Cardiac muscle cell (in vitro differentiated cells and primary cell): ENCODE measurements around the gene ZNF329. TPM values are rescaled to one million over a fixed set of nuclear protein-coding genes. Genes with fewer than 3 reads are reported as not detected.

Source experiments
- DNase-seq, 2 donors: peaks; one replicate each; pipeline versions ENCODE4 v3.0.0 to v3.0.0-alpha.2; 2010 to 2017; ENCODE audit warnings: low read depth in 1 of 2, low spot score in 1 of 2
- H3K27ac ChIP-seq: fragments of 200-600 bp; sonication (generic); 2 replicates; pipeline ENCODE4 v1.5.1; 2016
- H3K27me3 ChIP-seq: fragments of 200-600 bp; sonication (generic); 2 replicates; pipeline ENCODE4 v1.6.0; 2016; ENCODE audit warnings: control low read depth
- H3K36me3 ChIP-seq: fragments of 200-600 bp; sonication (generic); 2 replicates; pipeline ENCODE4 v1.5.1; 2016; ENCODE audit warnings: control low read depth
- H3K4me1 ChIP-seq: fragments of 200-600 bp; sonication (generic); 2 replicates; pipeline ENCODE4 v1.8.1; 2017; ENCODE audit warnings: low read depth, mild to moderate bottlenecking, mixed run types
- H3K4me3 ChIP-seq: fragments of 200-600 bp; sonication (generic); 2 replicates; pipeline ENCODE4 v1.5.1; 2016; ENCODE audit warnings: mild to moderate bottlenecking
- H3K9me3 ChIP-seq: fragments of 200-600 bp; sonication (generic); 2 replicates; pipeline ENCODE4 v1.5.1; 2017; ENCODE audit warnings: low read depth, mild to moderate bottlenecking, control low read depth
- CTCF ChIP-seq: IDR thresholded peaks from 2 replicates; pipeline ENCODE4 v1.5.1; 2012; ENCODE audit warnings: low read depth, mild to moderate bottlenecking, low read length
- polyA plus RNA-seq: library from polyadenylated mRNA; unstranded; fragments of >200 nt; fragmentation: Nextera tagmentation; extraction: Ambion mirVana; gene quantifications from 2 replicates; pipeline ENCODE4 v1.2.1, GENCODE V29; 2016
- total RNA-seq: library from RNA; depleted of rRNA; stranded (reverse); fragments of >200 nt; gene quantifications from 2 replicates; pipeline ENCODE4 v1.2.3, GENCODE V29; 2016

The ZNF329 gene
- total and polyA plus RNA-seq, 2 experiments from 2014 or later, result 5.2 to 29.6 TPM

DNA sequence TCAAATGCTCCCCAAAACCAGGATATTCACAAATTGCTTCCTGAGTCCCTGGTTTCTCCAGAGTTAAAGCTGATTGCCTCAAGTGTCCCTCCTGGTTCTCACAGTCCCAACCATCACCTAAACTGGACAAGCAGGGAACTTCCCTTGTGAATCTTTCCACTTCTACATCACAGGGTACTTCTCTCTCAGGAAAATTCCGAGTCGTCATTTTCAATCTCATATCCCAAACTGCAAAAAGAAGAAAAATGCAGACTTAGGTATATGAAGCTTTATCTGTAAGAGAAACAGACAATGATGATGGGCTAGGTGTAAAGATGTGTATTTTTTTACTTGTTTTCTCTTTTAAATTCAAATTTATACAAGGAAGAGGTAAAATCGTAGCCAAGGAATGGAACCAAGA, 21.3 kb downstream of the ZNF329 start:
- Histone ChIP-seq H3K36me3 (peaks cover 21% of the 10 kb centered on the region), H3K27ac (no peak overlapping the region), H3K4me3 (no peak overlapping the region), H3K27me3 (no peaks in the 10 kb centered on the region), H3K9me3 (peaks cover 22% of the 10 kb centered on the region), H3K4me1 (no peaks in the 10 kb centered on the region)
- DNase-seq, result no peak
- no peak for TF ChIP-seq CTCF

DNA sequence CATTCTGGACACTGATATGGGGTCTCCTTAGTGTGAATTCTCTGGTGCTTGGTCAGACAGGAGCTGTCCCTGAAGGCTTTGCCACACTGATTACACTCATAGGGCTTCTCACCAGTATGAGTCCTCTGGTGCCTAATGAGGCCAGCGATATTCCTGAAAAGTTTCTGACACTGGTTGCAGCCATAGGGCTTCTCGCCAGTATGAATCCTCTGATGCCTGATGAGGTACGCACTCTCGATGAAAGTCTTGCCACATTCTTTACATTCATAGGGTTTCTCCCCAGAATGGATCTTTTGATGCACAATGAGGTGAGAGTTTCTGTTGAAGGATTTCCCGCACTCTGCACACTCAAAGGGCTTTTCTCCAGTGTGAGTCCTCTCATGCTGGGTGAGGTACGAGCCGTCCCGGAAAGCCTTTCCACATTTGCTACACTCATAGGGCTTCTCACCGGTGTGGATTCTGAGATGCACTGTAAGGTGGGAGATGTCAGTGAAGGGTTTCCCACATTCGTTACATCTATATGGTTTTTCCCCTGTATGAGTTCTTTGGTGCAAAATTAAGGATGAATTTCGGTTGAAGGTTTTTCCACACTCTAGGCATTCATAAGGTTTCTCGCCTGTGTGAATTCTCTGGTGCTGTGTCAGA, 22.4 kb downstream of the ZNF329 start:
- TF ChIP-seq CTCF, result no peak
- no peak overlapping the region for H3K27ac ChIP-seq
- no peaks in the 10 kb centered on the region for H3K27me3 ChIP-seq
- H3K4me1 ChIP-seq, result no peaks in the 10 kb centered on the region
- peaks cover 21% of the 10 kb centered on the region for H3K36me3 ChIP-seq
- DNase-seq, result no peak
- peaks cover 22% of the 10 kb centered on the region for H3K9me3 ChIP-seq
- no peak overlapping the region for H3K4me3 ChIP-seq

DNA sequence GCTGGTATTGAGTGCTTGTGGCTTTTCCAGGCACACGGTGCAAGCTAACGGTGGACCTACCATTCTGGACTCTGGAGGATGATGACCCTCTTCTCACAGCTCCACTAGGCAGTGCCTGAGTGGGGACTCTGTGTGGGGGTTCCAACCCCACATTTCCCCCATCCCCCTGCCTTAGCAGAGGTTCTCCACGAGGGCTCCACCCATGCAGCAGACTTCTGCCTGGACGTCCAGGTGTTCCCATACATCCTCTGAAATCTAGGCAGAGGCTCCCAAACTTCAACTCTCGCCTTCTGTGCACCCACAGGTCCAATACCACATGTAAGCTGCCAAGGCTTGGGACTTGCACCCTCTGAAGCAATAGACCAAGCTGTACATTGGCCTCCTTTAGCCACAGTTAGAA, 27.2 kb downstream of the ZNF329 start:
- Histone ChIP-seq H3K4me1 (no peaks in the 10 kb centered on the region), H3K27me3 (no peaks in the 10 kb centered on the region), H3K27ac (no peak overlapping the region), H3K9me3 (peaks cover 15% of the 10 kb centered on the region), H3K36me3 (peaks cover 12% of the 10 kb centered on the region), H3K4me3 (no peak overlapping the region)
- DNase-seq, result no peak
- no peak for TF ChIP-seq CTCF

DNA sequence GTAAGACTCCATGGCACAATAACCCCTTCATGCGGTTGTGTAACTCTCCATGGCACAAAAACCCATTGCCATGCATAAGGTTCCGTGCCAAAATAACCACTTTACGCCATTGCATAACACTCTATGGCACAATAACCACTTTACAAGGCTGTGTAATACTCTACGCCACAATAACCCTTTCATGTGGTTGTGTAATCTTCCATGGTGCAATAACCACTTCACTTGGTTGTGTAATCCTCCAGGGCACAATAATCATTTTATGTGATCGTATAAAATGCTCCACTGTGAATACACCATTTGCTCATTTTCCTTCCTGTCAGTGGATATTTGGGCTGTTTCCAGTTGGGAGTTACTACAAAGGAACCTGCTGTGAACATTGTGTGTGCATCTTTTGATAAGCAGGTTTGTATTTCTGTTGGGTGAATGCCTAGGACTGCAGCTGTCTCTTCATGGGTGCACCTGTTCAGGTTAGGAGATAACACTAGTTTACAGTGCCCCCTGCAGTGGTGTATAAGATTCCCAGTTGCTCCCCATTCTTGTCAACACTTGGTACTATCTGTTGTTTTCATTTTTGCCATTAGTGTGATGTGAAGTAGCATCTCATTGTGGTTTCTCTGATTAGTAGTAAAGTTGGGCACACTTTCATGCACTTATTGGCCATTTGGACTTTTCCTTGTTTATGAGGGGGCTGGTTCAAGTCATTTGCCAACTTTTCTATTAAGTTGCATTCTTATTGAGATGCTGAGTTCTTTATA, 31.4 kb downstream of the ZNF329 start:
- H3K4me3 ChIP-seq, result no peak overlapping the region
- no peaks in the 10 kb centered on the region for H3K4me1 ChIP-seq
- peaks cover 5% of the 10 kb centered on the region for H3K9me3 ChIP-seq
- no peak for TF ChIP-seq CTCF
- no peaks in the 10 kb centered on the region for H3K36me3 ChIP-seq
- no peaks in the 10 kb centered on the region for H3K27me3 ChIP-seq
- DNase-seq, result no peak
- H3K27ac ChIP-seq, result no peak overlapping the region

GRCh38 chr19:58117841-58118575, 32.6 kb downstream of the ZNF329 start:
- peaks cover 5% of the 10 kb centered on the region for H3K9me3 ChIP-seq
- no peak for DNase-seq
- H3K4me3 ChIP-seq, result no peak overlapping the region
- no peaks in the 10 kb centered on the region for H3K4me1 ChIP-seq
- no peak overlapping the region for H3K27ac ChIP-seq
- no peak for TF ChIP-seq CTCF
- H3K27me3 ChIP-seq, result no peaks in the 10 kb centered on the region
- no peaks in the 10 kb centered on the region for H3K36me3 ChIP-seq
